Measurements from ENCODE around the gene OLFML1.

GRCh38 chr11:7442588-7443215 lies 42.6 kb upstream of the OLFML1 start:
- TF ChIP-seq CTCF (IDR thresholded peaks at IDR 0.05; ENCODE audit: insufficient read depth, low read depth, low read length) = peak; percentile 75
- no peak for TF ChIP-seq EZH2 (IDR thresholded peaks at IDR 0.05; ENCODE audit: insufficient read depth, low read length)
